Astrocyte of the cerebellum (primary cell): ENCODE data around the gene ZNF862.
"Not testable (repeated sequence)": the region's sequence is repeated elsewhere in the genome, so short reads cannot be mapped to it uniquely, and the experiment has no call there.

Experiments used
- DNase-seq: peaks from one replicate; pipeline ENCODE4 v3.0.0-alpha.2; 2011; ENCODE audit warnings: low read depth
- H3K4me3 ChIP-seq: 2 replicates; pipeline ENCODE4 v1.5.1; 2011; ENCODE audit warnings: mild to moderate bottlenecking, low read depth, low read length, moderate library complexity
- CTCF ChIP-seq: IDR thresholded peaks from 2 replicates; pipeline ENCODE4 v1.5.1; 2012; ENCODE audit warnings: low read length, low read depth, moderate library complexity, mild to moderate bottlenecking; ENCODE audit errors: missing control alignments
- in situ Hi-C: cut with HindIII; loops from 2 replicates; pipeline ENCODE4 v1.10.0; 2017; ENCODE audit warnings: low sequenced_read_pairs

Gene ZNF862

GRCh38 chr7:149825567-149826343, 12.4 kb upstream of the ZNF862 start:
- TF ChIP-seq CTCF: no peak
- no peak overlapping the region for H3K4me3 ChIP-seq
- DNase-seq: no peak
- in situ Hi-C loops: no loop called here

GRCh38 chr7:149826344-149827088, 11.7 kb upstream of the ZNF862 start:
- no peak for DNase-seq
- in situ Hi-C loops: no loop called here
- no peak for TF ChIP-seq CTCF

GRCh38 chr7:149827089-149827981, 10.8 kb upstream of the ZNF862 start:
- in situ Hi-C loops: no loop called here
- no peak for TF ChIP-seq CTCF
- H3K4me3 ChIP-seq: no peak overlapping the region
- no peak for DNase-seq

More at GRCh38 chr7:149826344-149827088, 11.7 kb upstream of the ZNF862 start:
- H3K4me3 ChIP-seq: no peak overlapping the region

GRCh38 chr7:149828357-149829309, 9.5 kb upstream of the ZNF862 start:
- no peak overlapping the region for H3K4me3 ChIP-seq
- in situ Hi-C loops: no loop called here
- no peak for TF ChIP-seq CTCF

GRCh38 chr7:149830527-149830926, 7.6 kb upstream of the ZNF862 start:
- DNase-seq, in situ Hi-C loops, H3K4me3 ChIP-seq: not testable (repeated sequence)

More at GRCh38 chr7:149828357-149829309, 9.5 kb upstream of the ZNF862 start:
- DNase-seq: no peak

- no peak for TF ChIP-seq CTCF
- no peak for DNase-seq
- in situ Hi-C loops: no loop called here
- no peak overlapping the region for H3K4me3 ChIP-seq
Measured at GRCh38 chr7:149830997-149831740, 7.0 kb upstream of the ZNF862 start.
